Muscle layer of colon (tissue), 2 donors: Measurements from ENCODE around the gene SLC38A10.

Experiments used
- H3K27ac ChIP-seq: one replicate; pipeline ENCODE4 v1.7.0; 2013; ENCODE audit warnings: low read depth, mild to moderate bottlenecking, low read length, moderate library complexity
- H3K27me3 ChIP-seq, 2 donors: one replicate each; pipeline ENCODE4 v1.7.0; 2013; ENCODE audit warnings: low read length in 2 of 2, mild to moderate bottlenecking in 2 of 2; ENCODE audit not compliant: insufficient read depth in 2 of 2, control insufficient read depth in 1 of 2
- H3K36me3 ChIP-seq: one replicate; pipeline ENCODE4 v1.7.0; 2013; ENCODE audit warnings: mild to moderate bottlenecking, low read length; ENCODE audit not compliant: insufficient read depth
- H3K4me1 ChIP-seq: one replicate; pipeline ENCODE4 v1.7.0; 2013; ENCODE audit warnings: mild to moderate bottlenecking, low read length; ENCODE audit not compliant: insufficient read depth
- H3K4me3 ChIP-seq, 2 donors: one replicate each; pipeline ENCODE4 v1.7.0; 2013; ENCODE audit warnings: low read length in 2 of 2, low read depth in 1 of 2, mild to moderate bottlenecking in 1 of 2, moderate library complexity in 1 of 2
- H3K9ac ChIP-seq: one replicate; pipeline ENCODE4 v1.7.0; 2013; ENCODE audit warnings: low read length
- H3K9me3 ChIP-seq: one replicate; pipeline ENCODE4 v1.7.0; 2013; ENCODE audit warnings: mild to moderate bottlenecking, low read length
- donor health status: abdominal sarcoma.
- donor health status: Adenocarcinoma of cecum.

SLC38A10 gene

DNA sequence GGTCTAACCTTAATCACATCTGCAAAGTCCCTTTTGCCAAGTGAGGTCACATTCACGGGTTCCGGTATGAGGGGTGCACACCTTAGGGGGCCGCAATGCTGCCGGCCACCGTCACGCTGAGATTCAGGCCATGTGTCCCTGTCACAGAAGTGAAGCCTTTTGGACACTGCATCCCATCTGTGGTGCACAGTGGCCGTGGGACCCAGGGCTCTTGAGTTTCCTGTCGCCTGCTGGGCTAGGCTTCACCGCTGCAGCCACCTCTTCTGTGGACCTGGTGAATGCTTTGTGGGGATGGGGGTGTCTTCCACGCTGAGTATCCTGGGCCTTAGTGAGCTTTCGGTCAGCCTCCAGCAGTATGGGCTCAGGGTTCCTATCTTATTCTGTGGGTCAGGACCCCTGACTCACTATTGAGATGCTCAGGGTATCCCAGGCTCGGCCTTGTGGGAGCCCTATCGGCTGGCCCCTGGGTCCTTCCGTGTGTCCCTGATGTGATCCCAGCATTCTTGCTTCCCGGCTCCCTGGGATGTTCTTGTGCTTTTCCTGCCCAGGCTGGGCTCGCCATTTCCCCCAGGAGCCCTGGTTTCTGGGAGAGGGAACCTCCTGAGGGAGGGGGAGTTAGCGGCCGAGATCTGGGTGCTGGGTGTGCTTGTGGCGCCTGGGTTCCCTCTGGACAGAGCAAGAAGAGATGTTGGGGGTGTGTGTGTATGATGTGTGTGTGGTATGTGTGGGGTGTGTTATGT lies 4.9 kb upstream of the SLC38A10 start:
- Histone ChIP-seq H3K4me3 (no peak overlapping the region), H3K36me3 (no peaks in the 10 kb centered on the region), H3K27me3 (peaks cover 0 to 6% of the 10 kb centered on the region in 2 donors), H3K9ac (no peak overlapping the region), H3K27ac (no peak overlapping the region), H3K4me1 (peaks cover 6% of the 10 kb centered on the region), H3K9me3 (no peaks in the 10 kb centered on the region)

DNA sequence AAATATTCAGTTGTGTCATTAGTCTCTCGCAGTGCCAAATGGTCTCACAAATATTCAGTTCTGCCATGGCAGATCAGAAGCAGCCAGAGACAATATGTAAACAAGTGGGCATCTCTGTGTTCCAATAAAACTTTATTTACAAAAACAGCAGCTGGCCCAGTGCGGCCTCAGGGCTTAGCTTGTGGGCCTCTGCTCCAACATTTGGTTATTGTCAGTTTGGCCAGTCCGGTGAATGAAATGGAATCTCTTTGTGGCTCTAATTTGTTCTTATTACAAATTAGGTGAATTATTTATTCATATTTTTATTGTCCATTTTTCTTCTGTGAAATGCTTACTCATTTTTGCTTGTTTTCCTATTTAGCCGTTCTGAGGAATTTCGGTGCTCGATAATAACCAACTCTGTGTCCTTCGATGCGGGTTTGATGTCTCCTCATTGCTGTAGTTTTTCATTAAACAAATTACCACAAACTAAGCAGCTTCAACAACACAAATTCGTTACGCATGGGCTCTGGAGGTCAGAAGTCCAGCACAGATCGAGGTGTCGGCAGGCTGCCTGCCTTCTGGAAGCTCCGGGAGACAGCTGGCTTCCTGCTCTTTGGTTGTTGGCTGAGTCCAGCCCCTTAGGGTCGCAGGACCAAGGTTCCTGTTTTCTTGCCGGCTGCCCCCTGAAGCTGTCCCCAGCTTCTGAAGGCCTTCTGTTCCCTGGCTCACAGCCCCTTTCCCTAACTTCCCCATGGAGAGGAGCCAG lies 4.1 kb upstream of the SLC38A10 start:
- no peak overlapping the region for H3K27ac ChIP-seq
- H3K9ac ChIP-seq: no peak overlapping the region
- H3K9me3 ChIP-seq: no peaks in the 10 kb centered on the region
- H3K4me1 ChIP-seq: peaks cover 10% of the 10 kb centered on the region
- H3K4me3 ChIP-seq: no peak overlapping the region
- peaks cover 0 to 6% of the 10 kb centered on the region in 2 donors for H3K27me3 ChIP-seq
- H3K36me3 ChIP-seq: no peaks in the 10 kb centered on the region

DNA sequence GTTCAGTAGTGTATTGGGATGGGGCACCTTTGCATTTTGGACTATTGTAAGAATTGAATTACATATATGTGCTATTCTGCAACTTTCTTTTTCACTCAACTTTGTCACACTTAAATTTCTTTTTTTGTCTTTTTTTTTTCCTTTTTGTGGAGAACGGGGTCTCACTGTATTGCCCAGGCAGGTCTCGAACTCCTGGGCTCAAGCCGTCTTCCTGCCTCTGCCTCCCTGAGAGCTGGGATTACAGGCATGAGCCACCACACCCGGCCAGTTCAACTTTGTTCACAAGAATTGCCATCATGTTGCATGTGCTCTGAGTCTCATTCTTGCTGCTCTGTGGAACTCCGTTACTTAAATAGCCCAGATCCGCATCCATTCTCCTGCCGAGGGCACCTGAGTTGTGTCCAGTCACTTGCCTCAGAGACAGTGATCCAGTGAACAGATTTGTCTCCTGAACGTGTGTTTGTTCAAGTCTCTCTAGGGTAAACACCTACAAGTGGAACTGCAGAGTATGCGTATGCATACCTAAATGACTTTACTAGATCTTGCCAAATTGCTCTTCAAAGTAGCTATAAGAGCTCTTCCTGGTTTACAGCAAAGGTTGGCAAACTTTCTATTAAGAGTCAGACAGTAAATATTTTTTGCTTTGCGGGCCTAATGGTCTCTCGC lies 3.4 kb upstream of the SLC38A10 start:
- Histone ChIP-seq H3K4me3 (no peak overlapping the region), H3K27ac (no peak overlapping the region), H3K27me3 (peaks cover 0 to 6% of the 10 kb centered on the region in 2 donors), H3K9me3 (no peaks in the 10 kb centered on the region), H3K9ac (no peak overlapping the region), H3K36me3 (no peaks in the 10 kb centered on the region), H3K4me1 (peaks cover 16% of the 10 kb centered on the region)

DNA sequence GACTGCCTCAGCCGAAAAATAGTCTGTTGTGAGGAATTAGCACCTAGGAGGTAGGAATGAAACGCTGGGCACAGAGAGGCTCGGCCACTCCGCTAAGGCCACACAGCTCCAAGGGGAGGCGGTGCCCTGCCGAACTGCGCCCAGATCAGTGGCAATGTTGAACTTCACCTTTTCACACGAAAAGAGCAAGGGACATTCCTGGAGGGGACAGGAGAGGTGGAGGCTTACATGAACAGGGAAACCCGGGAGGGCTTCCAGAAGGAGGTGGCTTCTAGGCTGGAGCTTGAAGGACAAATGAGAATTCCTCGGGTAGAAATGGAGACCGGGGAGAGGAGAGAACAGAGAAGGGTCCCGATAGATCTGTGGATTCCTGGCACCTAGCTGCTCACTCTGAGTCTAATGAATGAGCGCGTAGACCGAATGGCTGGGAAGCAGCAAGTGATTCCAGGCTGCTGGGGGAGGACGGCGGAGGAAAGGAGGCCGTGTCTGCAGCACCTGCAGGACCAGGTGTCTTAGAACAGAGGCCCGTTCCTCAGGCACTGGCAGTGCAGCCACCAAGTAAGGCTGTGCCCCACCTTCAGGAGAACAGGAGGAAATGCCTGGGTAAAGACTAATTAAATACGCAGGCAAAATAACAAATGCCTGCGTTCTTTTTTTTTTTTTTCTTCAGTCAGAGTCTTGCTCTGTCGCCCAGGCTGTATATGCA lies 722 bp upstream of the SLC38A10 start:
- peaks cover 16% of the 10 kb centered on the region for H3K4me1 ChIP-seq
- H3K27me3 ChIP-seq: no peaks in the 10 kb centered on the region
- peak overlapping the region; percentile 95 for H3K27ac ChIP-seq
- H3K9me3 ChIP-seq: no peaks in the 10 kb centered on the region
- peak overlapping the region; percentile 82 to 90 for H3K4me3 ChIP-seq
- H3K36me3 ChIP-seq: no peaks in the 10 kb centered on the region
- H3K9ac ChIP-seq: peak overlapping the region; percentile 83

DNA sequence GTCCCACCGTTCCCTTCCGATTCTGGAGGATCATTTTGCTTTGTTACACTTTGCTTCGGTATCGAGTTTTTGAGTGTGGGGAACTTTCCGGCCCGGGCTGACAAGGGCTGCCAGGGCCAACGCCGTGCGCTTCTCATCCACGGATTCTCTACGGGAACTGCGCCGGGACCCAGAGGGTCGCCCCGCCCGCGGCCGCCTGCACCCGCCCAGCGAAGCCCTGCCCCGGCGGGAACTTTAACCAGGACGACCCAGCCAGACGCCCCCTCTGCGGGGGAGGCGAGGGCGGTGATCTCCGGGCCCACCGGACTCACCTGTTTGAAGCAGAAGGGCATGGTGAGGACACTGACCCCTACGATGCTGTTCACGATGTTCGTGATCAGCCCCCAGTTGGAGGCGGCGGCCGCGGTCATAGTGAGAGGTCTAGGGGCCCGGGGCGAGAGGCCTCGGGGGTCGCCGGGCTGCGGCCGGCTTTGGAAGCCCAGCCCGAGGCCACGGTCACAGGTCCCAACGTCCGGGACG lies 536 bp downstream of the SLC38A10 start:
- no peaks in the 10 kb centered on the region for H3K36me3 ChIP-seq
- peak overlapping the region; percentile 82 to 90 for H3K4me3 ChIP-seq
- peaks cover 16% of the 10 kb centered on the region for H3K4me1 ChIP-seq
- no peaks in the 10 kb centered on the region for H3K27me3 ChIP-seq
- H3K27ac ChIP-seq: peak overlapping the region; percentile 95
- peak overlapping the region; percentile 83 for H3K9ac ChIP-seq
- H3K9me3 ChIP-seq: no peaks in the 10 kb centered on the region

DNA sequence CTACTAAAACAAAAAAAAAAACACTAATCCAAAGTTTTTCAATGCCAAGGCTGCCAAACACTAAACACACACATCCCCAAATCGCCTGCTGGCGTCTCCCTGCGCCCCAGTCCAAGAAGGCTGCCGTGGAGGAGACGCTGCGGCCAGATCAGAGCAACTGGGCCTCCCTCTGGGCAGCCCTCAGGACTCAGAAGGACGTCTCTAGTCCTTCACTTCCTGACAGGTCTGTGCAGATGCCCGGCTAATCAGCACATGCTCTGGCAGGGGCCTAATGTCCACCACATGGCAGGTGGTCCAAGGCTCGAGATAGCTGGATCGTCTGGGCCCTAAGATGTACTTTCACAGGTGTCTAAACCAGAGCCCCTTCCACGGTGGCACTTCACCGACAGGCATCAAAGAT lies 2.7 kb downstream of the SLC38A10 start:
- Histone ChIP-seq H3K4me3 (no peak overlapping the region), H3K4me1 (peaks cover 16% of the 10 kb centered on the region), H3K27me3 (no peaks in the 10 kb centered on the region), H3K36me3 (peaks cover 11% of the 10 kb centered on the region), H3K9me3 (no peaks in the 10 kb centered on the region), H3K9ac (no peak overlapping the region), H3K27ac (no peak overlapping the region)

DNA sequence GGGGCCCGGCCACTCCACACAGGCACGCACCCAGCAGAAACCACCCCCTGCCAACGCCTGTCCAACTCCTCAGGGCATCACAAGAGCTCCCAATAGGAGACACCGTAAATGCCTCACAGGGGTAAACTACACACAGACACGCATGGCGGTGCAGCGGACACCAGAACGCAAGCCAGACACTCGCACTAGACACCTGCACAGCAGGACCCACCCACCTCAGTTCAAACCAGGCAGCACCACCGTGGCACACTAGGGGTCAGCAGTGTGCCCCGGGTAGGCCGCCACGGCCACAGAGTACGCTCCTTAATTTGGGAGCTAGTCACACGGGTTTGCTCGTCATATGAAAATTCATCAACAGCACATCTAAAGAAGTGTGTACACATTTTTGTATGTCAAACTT lies 3.4 kb downstream of the SLC38A10 start:
- Histone ChIP-seq H3K4me1 (peaks cover 16% of the 10 kb centered on the region), H3K9me3 (no peaks in the 10 kb centered on the region), H3K27me3 (no peaks in the 10 kb centered on the region), H3K4me3 (no peak overlapping the region), H3K27ac (no peak overlapping the region), H3K9ac (no peak overlapping the region), H3K36me3 (peaks cover 11% of the 10 kb centered on the region)

DNA sequence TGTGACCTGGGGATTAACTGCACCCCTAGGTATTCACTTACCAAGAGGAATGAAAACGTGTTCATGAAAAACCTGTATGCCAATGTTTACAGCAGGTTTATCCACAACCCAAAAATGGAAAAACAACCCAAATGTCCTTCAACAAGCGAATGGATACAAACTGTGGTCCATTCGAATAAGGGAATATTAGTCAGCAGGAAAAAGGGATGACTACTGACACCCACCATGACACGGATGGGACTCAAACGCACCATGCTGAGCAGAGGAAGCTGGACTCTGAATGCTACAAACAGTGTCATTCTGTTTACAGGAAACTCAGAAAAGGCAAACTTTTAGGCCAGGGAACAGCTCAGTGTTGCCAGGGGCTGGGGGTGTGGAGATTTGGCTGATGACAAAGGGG lies 4.9 kb downstream of the SLC38A10 start:
- Histone ChIP-seq H3K9me3 (no peaks in the 10 kb centered on the region), H3K27ac (no peak overlapping the region), H3K36me3 (peaks cover 11% of the 10 kb centered on the region), H3K4me3 (no peak overlapping the region), H3K9ac (no peak overlapping the region), H3K4me1 (peaks cover 18% of the 10 kb centered on the region), H3K27me3 (no peaks in the 10 kb centered on the region)

DNA sequence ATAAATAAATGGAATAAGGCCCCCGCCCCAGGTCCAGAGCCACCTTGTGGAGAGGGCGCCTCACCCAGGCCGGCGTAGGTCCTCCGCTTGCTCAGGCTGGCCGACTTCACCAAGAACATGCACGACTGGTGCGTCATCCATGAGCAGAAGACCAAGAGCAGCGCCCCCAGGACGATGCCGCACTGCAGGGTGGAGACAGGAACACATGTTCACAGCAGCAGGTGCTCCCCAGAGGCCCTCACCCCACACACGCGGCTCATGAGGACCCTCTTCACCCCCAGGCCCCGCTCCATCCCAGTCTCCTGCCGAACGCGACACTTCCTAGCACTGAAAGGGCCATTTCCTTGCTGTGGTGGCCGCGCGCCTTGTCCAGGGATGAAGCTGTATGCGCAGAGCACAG lies 5.5 kb downstream of the SLC38A10 start:
- Histone ChIP-seq H3K4me3 (no peak overlapping the region), H3K36me3 (peaks cover 11% of the 10 kb centered on the region), H3K9me3 (no peaks in the 10 kb centered on the region), H3K4me1 (peaks cover 18% of the 10 kb centered on the region), H3K9ac (no peak overlapping the region), H3K27ac (no peak overlapping the region), H3K27me3 (no peaks in the 10 kb centered on the region)

DNA sequence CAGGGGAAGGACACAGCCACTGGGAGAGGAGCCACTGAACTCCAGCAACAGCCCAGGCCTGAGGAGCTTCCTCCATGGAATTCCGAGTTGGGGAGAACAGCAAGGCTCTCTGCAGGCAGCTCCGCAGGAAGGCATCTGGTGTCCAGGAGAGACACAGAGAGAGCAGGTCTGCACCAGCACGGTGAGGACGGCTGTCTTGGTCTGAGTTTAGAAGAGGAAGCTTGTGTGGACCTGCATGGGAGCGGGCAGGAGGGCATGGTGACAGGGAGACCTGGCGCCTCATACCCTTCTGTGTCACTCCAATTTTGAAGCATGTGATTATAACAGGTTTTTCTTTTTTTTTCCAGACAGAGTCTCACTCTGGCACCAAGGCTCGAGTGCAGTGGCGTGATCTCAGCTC lies 6.4 kb downstream of the SLC38A10 start:
- Histone ChIP-seq H3K36me3 (peaks cover 11% of the 10 kb centered on the region), H3K4me1 (peaks cover 10% of the 10 kb centered on the region), H3K27ac (no peak overlapping the region), H3K9ac (no peak overlapping the region), H3K27me3 (no peaks in the 10 kb centered on the region), H3K4me3 (no peak overlapping the region), H3K9me3 (no peaks in the 10 kb centered on the region)
